ENCODE measurements around the gene CXCL14.
A peak's percentile ranks its signal among the peaks of the same experiment; 100 is the strongest.
"Not testable (repeated sequence)": the region's sequence is repeated elsewhere in the genome, so short reads cannot be mapped to it uniquely, and the experiment has no call there.

CXCL14 gene

DNA sequence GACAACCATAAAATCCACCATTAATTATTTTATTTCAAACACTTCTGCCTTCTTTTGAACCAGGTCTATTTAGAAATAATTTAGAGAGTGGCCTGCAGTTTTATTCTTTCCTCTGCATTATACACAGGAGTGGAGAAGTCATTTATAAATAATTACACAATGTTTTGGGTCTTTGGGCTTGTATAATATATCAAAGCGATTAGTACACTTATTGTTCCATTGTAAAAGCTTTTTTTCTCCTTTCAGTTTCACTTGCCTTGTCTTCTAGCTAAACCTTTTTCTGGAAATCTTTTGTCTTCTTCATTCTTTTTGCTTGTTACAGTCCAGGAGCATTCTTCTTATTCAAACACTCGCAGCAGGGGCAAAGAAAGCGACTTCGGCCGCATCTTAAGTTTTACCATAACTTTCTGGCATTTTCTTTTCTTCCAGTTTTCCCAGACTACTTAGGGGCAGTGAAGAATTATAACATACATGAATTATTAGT, 35.7 kb downstream of the CXCL14 start:
- DNase-seq = no peak

DNA sequence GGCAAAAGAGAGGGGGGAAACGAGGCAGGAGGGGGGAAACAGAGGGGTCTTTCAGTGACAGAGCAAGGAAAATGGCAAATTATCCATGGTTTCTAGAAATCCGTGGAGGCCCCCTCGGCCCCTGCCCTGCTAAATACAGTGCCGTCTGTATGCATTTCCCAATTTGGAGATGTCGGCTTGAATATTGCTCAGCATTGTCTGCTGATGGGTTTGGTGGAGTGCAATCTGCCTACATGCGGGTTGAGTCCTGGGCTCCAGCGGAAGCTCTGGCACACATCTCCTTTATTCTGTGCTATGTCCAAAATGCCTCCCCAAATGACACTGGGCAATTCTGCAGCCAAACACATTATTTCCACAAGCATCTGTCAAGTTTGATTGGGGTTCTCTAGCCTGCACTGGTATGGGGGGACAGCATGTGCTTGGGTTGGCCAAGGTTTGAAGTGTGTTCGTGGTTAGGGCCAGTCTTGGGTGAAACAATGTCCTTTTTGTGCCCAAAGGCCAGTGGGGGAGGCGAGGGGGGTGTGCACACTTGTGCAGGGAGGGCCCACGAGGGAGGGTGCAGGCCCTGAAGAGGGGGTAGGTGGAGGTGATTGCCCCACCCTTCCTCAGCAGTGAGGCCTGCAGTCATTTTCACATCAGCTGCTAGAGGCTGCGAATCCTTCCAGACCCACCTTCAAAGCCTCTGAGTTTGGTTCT, 36.8 kb downstream of the CXCL14 start:
- no peak for DNase-seq

DNA sequence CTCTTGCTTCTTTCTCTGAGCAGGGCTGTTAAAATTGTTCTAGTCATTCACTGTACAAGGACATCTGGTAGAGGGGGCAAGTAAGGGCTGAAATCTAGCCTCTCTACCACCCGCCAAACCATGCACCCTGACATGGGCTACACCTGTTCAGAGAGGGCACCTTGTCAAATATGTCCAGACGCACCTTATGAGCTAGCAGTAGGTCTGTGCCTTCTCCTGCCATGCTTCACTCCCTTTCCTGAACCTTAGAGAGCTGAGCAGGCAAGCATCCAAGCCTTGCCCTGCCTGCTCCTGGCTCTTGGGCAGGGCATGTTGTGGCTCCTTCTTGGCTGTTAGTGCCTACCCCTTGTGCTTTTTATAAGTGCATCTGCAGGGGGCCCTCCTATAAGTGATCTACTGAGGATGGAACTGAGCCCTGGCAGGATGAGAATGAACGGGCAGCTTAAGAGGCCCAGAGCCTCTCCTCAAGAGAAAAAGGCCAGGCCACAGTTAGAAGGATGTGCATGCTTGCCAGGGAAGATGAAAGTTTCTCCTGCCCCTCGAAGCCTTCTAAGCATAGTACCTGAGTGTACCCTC, 39.3 kb downstream of the CXCL14 start:
- DNase-seq = no peak

DNA sequence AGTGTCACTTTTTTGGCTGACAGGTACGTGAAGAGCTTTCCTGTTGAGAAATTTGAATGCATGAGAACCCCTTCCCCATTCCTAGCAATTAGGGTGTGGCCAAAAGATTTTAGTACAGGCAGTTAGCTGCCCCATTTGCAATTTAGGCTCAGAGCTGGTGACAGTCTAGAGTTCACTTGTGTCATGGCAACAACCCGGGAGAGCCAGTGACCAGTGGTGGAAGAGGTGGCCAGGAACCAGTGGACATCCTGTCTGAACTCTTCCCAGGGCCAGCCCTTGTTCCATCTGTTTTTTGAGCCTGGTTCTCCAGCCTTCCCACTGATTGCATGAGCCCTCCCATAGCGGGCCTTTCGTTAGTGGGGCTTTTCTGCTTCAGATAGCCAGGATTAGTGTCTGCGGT, 40.5 kb downstream of the CXCL14 start:
- DNase-seq = no peak

DNA sequence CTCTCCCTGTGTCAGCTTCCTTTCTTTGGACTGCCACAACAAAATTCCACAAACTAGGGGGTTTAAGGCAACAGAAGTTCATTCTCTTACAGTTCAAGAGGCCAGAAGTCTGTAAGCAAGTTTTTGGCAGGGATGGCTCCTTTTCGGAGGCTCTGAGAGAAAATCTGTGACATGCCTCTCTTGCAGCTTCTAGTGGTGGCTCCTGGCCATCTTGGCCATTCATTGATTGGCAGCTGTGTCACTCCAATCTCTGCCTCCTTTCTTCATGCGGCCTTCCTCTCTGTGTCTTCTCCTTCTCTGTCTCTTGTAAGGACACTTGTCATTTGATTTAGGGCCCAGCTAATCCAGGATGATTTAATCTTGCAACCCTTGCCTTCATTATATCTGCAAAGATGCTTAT, 41.0 kb downstream of the CXCL14 start:
- DNase-seq = no peak

DNA sequence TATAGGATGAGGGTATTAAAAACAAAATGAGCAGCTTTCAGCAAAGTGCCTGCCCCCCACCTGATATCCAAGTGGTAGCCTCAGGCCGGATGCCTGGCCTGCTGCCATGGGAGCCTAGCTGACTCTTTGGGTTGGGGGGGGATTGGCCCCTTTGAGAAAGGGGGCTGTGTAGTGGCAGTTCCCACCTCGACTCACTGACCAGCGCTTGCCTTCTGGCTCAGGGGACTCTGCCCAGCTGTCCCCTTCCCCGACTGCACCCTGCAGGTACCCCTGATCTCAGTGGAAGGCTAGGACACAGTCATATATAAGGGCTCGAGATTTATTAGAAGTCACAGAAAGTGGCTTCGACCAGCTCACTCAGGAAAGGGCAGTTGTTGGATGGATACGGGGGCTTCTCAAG, 41.5 kb downstream of the CXCL14 start:
- DNase-seq = no peak

DNA sequence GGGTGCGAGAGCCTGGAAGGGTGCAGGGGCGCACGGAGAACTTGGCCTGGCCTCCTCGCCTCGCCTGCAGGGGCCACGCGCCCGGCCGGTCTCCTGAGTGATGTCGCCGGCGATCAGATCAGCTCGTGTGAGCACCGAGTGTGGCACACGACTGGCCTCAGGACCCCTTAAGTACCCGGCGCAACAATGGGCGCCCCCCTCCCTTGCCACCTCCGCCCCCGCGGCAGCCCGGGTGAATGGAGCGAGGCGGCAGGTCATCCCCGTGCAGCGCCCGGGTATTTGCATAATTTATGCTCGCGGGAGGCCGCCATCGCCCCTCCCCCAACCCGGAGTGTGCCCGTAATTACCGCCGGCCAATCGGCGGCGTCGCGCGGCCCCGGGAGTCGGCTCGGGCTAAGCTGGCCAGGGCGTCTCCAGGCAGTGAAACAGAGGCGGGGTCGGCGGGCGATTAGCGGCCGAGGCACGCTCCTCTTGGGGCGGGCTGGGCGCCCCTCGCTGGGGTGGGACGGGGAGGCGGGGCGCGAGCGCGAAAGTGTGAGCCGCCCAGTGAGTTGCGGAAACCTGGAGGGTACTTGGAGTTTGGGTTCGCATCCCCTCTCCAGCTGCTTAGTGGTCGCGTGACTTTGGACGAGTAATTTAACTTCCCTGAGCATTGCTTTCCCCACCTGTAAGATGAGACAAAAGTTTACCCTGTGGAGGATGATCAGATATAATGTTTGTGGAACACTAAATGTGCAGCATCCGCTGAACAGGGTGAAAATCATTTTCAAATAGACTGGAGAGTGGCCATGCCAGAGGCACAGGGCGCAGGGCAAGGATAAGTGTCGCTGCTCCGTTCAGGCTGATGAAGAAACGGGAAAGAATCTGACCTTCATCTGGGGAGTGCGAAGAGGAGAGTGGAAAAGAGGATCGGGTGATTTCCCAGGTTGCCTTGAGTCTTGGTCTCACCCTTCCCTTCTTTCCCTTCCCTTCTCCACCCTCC, 42.7 kb downstream of the CXCL14 start, which contains the start of gene NEUROG1:
NEUROG1 (minus strand) TSS at position 145 of the 982 bp plus-strand sequence. CDS start 274 bp downstream, outside the sequence.
- DNase-seq = no peak

DNA sequence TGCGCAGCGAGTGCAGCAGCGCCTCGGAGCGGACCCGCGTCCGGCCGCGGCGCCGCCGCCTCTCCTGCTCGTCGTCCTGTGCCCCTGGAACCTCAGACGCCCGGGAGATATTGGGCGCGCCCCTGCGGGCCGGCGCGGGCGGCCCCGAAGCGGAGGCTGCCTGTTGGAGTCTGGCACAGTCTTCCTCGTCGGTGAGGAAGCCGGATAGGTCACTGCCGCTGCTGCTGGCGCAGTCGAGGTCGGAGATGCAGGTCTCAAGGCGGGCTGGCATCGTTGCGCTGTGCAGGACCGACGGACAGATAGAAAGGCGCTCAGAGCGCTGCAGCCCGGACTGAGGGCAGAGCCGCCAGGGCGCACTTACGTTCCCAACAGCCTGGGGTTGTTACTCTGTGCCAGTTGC, 43.4 kb downstream of the CXCL14 start:
- DNase-seq = no peak

DNA sequence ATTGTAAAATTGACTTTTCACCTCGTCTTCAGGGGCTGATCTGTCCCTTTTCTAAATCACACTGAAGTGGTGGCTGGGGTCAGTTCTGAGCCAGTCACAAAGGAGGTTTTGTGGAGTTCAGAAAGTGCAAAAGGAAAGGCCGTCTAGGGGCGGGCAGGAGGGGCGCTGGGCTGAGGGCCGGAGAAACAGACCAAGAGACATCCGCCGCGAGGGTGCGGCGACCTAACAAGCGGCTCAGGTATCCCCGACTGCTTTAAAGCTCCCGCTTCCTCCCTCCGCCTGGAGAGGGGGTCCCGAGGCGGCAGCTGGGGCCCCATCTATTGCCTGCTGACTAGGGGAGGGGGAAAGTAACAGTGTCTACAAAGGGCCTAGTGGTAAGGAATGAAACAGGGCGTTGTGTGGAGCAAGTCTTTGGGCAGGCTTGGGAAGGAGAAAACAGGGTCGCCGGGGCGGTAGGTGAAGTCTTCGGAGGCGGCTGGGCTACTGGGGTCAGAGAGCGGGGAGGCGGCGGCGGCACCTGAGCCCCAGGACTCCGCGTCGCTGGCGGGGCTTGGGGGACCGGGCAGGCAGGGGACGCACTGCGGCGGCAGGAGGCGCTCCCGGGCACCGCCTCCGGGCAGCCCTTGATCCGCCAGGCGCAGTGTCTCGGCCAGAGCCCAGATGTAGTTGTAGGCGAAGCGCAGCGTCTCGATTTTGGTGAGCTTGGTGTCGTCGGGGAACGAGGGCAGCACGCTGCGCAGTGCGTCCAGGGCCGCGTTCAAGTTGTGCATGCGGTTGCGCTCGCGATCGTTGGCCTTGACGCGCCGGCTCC, 44.0 kb downstream of the CXCL14 start:
- no peak for DNase-seq

DNA sequence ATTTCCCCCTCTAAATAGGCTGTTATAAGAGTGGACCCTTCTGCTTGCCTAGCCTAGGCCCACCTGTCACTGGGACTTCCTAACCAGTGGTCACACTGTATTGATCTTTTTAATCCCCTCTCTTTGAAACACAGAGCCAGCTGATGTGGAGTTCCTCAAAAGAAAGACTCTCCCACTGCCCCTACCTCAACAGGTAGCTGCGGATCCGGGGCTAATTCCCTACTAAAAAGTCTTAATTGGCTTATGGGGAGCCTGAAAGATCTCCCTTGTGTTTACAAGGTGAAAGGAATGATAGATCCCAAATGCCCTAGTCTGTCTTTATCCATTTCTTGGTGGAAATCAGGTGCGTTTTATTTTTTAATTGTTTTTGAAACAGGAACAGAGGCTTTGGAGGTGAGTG, 45.0 kb downstream of the CXCL14 start:
- DNase-seq = no peak

DNA sequence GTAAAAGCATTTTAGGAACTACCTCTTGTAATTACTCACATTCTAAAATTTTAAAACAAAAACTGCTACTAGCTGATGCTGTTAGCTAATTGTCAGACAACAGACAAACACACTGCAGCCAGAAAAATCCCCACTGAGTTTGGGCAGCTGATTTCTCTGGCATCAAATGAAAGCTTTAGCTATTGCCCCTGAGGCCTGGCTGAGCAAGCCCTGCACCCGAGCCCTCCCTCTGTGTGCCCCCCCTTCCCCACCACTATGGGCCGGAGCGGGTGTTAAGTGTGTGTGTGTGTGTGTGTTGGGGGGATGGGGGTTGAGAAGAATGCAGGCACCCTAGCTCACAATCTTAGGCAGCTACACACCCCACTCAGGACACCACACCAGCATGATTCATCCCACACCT, 45.5 kb downstream of the CXCL14 start:
- DNase-seq = peak in 1 of 14 donors; percentile 13

DNA sequence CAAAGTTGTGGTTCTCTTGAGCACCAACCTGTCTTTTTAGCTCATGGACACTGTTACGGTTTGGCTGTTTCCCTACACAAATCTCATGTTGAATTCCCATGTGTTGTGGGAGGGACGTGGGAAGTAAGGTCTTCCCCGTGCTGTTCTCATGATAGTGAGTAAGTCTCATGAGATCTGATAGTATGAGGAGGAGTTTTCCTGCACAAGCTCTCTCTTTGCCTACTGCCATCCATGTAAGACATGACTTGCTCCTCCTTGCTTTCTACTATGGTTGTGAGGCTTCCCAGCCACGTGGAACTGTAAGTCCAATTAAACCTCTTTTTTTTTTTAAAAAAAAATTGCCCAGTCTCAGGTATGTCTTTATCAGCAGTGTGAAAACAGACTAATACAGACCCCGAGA, 49.2 kb downstream of the CXCL14 start:
- not testable (repeated sequence) for DNase-seq

DNA sequence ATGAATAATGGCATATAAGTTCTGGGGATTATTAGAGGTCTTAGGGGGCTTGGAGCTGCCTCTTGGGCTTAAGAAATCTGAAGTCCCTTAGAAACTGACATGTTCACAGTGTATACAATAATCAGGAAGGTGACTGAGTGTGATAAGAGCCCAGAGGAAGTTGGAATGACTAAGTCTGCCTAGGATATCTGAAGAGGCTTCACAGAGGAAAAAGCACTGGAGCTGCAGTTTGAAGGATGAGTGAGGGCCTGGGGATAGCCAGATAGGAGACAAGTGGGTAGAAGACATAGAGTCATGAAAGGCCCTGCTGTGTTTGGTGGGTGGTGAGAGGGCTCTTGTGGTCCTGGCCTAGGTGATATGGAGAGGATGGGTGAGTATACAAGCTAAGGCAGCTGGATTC, 51.9 kb downstream of the CXCL14 start:
- no peak for DNase-seq

DNA sequence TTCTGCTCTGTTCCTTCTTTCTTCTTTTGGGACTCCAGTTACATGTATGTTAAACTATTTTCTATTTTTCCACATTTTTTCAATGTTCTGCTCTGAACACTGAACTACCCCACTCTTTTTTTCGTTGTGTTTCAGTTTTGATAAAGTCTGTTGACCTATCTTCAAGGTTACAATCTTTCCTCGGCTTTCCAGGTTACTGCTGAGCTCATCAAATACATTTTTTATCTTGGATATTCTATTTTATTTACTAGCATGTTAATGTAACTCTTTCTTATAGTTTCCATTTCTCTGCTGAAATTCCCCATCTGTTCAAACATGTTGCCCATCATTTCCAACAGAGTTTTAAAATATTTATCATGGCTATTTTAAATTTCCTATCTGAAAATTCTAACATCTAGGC, 56.8 kb downstream of the CXCL14 start:
- no peak for DNase-seq

All from C1 segment of cervical spinal cord (tissue), 14 donors.